Globus pallidus (tissue), 1 donor: Measurements from ENCODE around the gene ACADM.
"Not testable (repeated sequence)": the region's sequence is repeated elsewhere in the genome, so short reads cannot be mapped to it uniquely, and the experiment has no call there.

Source experiments
- DNase-seq: peaks from one replicate; pipeline ENCODE4 v3.0.0-alpha.2; 2015; ENCODE audit warnings: low spot score

ACADM gene

GRCh38 chr1:75724472-75725022, at the start of gene ACADM:
ACADM (plus strand) TSS chr1:75724709; CDS start chr1:75724788, 79 bp downstream.
- DNase-seq, result peak; percentile 94

GRCh38 chr1:75677443-75677842, 47.1 kb upstream of the ACADM start:
- DNase-seq, result no peak

GRCh38 chr1:75677964-75678363, 46.5 kb upstream of the ACADM start:
- DNase-seq, result not testable (repeated sequence)

GRCh38 chr1:75690547-75690946, 34.0 kb upstream of the ACADM start:
- no peak for DNase-seq

- no peak for DNase-seq
Observed at GRCh38 chr1:75693551-75693950, 31.0 kb upstream of the ACADM start.

- DNase-seq, result no peak
Observed at GRCh38 chr1:75696000-75696399, 28.5 kb upstream of the ACADM start.

GRCh38 chr1:75707191-75707590, 17.3 kb upstream of the ACADM start:
- no peak for DNase-seq

- no peak for DNase-seq
Observed at GRCh38 chr1:75708910-75709309, 15.6 kb upstream of the ACADM start.

GRCh38 chr1:75710832-75711231, 13.7 kb upstream of the ACADM start:
- DNase-seq, result no peak

GRCh38 chr1:75711846-75712245, 12.7 kb upstream of the ACADM start:
- DNase-seq, result no peak

GRCh38 chr1:75712306-75712705, 12.2 kb upstream of the ACADM start:
- no peak for DNase-seq

GRCh38 chr1:75719810-75720209, 4.7 kb upstream of the ACADM start:
- DNase-seq, result no peak

GRCh38 chr1:75720325-75720724, 4.2 kb upstream of the ACADM start:
- DNase-seq, result no peak

GRCh38 chr1:75720820-75721219, 3.7 kb upstream of the ACADM start:
- DNase-seq, result no peak

GRCh38 chr1:75722246-75722645, 2.3 kb upstream of the ACADM start:
- not testable (repeated sequence) for DNase-seq

- no peak for DNase-seq
Observed at GRCh38 chr1:75722966-75723365, 1.5 kb upstream of the ACADM start.

GRCh38 chr1:75723989-75724471, 479 bp upstream of the ACADM start:
- peak; percentile 84 for DNase-seq

- DNase-seq, result peak; percentile 27
Observed at GRCh38 chr1:75725266-75725665, 757 bp downstream of the ACADM start.

GRCh38 chr1:75725861-75726361, 1.4 kb downstream of the ACADM start:
- DNase-seq, result no peak

- no peak for DNase-seq
Observed at GRCh38 chr1:75727571-75727970, 3.1 kb downstream of the ACADM start.

- no peak for DNase-seq
Observed at GRCh38 chr1:75730432-75730831, 5.9 kb downstream of the ACADM start.

GRCh38 chr1:75731881-75732280, 7.4 kb downstream of the ACADM start:
- DNase-seq, result no peak

- no peak for DNase-seq
Observed at GRCh38 chr1:75732703-75733102, 8.2 kb downstream of the ACADM start.

- no peak for DNase-seq
Observed at GRCh38 chr1:75733661-75734060, 9.2 kb downstream of the ACADM start.
